Right lobe of liver (tissue), 4 donors: ENCODE data around the gene NKAIN2.

Experiments used
- CTCF ChIP-seq, 4 donors: fragments of 200-600 bp in 3 of 4; fragments of 450-650 bp in 1 of 4; IDR thresholded peaks; one replicate each; pipeline versions ENCODE4 v1.5.1 to v1.8.0; 2016 to 2022; ENCODE audit warnings: antibody characterized with exemption in 4 of 4, mild to moderate bottlenecking in 2 of 4
- POLR2A ChIP-seq: fragments of 450-650 bp; IDR thresholded peaks from one replicate; pipeline ENCODE4 v1.6.1; 2017; ENCODE audit warnings: antibody characterized with exemption, mild to moderate bottlenecking
- donor health status: DM: no; HTN: no; CAD: no.
- donor health status: DM: no; HTN: no; CAD: no.
- donor health status: DM: no; HTN: yes; CAD: no.

GRCh38 chr6:123925842-123926399 lies 122.3 kb downstream of the NKAIN2 start:
- TF ChIP-seq CTCF (IDR thresholded peaks at IDR 0.05) (no peak), POLR2A (no peak)
